Lower leg skin (tissue), 4 donors: Measurements from ENCODE around the gene ZFYVE28. TPM values are rescaled to one million over a fixed set of nuclear protein-coding genes. Genes with fewer than 3 reads are reported as not detected.

Experiments used
- DNase-seq, 2 donors: peaks; one replicate each; pipeline ENCODE4 v3.0.0-alpha.2; 2019; ENCODE audit warnings: low spot score in 2 of 2
- H3K4me3 ChIP-seq: fragments of 200-600 bp; sonication (generic); 2 replicates; pipeline ENCODE4 v1.5.1; 2017; ENCODE audit warnings: mild to moderate bottlenecking, low read depth; ENCODE audit not compliant: poor library complexity, severe bottlenecking
- POLR2A ChIP-seq, 2 donors: fragments of 450-650 bp; IDR thresholded peaks; one replicate each; pipeline ENCODE4 v1.6.1; 2016 to 2017; ENCODE audit warnings: antibody characterized with exemption in 2 of 2, mild to moderate bottlenecking in 1 of 2, moderate library complexity in 1 of 2
- WGBS, 2 donors: methylation state at CpG; one replicate each; pipeline ENCODE4 v1.1.5; 2018; 5-methylcytosine and 5-hydroxymethylcytosine counted together
- intact Hi-C: fragments of 100-400 bp; cut with DNase I; formaldehyde crosslinking; loops from one replicate; pipeline ENCODE4 v1.15.0; 2023; ENCODE audit warnings: low total_unique reads
- total RNA-seq, 4 donors: library from RNA; depleted of rRNA; stranded (reverse); fragments of >200 nt; gene quantifications; one replicate each; pipeline ENCODE4 v1.1.0, GENCODE V29; 2016
- TF ChIP-seq, protein P1 (sequence below), 3 donors: fragments of 450-650 bp; IDR thresholded peaks; one replicate each; pipeline ENCODE4 v1.5.1; 2016; ENCODE audit warnings: antibody characterized with exemption in 3 of 3, mild to moderate bottlenecking in 3 of 3, moderate library complexity in 2 of 3

The ZFYVE28 gene
- total RNA-seq, 4 donors from 2014 or later, result 5.0 to 12.8 (median 9.9) TPM

GRCh38 chr4:2409381-2409783 is 9.1 kb downstream of the ZFYVE28 start:
- H3K4me3 ChIP-seq, result no peak overlapping the region
- no peak for TF ChIP-seq POLR2A (IDR thresholded peaks at IDR 0.05)
- TF ChIP-seq, protein P1, sequence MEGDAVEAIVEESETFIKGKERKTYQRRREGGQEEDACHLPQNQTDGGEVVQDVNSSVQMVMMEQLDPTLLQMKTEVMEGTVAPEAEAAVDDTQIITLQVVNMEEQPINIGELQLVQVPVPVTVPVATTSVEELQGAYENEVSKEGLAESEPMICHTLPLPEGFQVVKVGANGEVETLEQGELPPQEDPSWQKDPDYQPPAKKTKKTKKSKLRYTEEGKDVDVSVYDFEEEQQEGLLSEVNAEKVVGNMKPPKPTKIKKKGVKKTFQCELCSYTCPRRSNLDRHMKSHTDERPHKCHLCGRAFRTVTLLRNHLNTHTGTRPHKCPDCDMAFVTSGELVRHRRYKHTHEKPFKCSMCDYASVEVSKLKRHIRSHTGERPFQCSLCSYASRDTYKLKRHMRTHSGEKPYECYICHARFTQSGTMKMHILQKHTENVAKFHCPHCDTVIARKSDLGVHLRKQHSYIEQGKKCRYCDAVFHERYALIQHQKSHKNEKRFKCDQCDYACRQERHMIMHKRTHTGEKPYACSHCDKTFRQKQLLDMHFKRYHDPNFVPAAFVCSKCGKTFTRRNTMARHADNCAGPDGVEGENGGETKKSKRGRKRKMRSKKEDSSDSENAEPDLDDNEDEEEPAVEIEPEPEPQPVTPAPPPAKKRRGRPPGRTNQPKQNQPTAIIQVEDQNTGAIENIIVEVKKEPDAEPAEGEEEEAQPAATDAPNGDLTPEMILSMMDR (IDR thresholded peaks at IDR 0.05), result no peak
- intact Hi-C loops, result no loop called here
- 86 to 87% methylated on average over 13 to 14 of the region's 14 CpGs for WGBS, 2 donors
- no peak for DNase-seq

DNA sequence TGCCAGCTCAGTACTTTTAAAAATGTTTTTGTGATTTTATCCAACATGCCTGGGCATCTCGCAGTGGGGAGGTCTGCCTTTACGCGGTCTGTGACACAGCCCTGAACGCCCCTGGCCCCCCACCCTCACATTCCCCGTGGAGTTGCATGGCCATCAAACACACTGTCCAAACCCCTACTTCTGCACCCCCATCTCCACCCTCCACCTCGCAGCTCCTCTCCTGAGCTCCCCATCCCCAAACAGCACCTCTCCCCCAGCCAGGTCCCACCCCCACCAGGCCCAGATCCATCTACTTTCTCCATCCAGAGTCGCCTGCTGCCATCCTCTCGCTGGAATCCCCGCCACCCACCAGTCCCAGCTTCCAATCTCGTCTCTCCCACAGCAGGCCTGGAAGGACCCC is 9.5 kb downstream of the ZFYVE28 start:
- no peak for DNase-seq
- WGBS, 2 donors, result 74 to 77% methylated on average over 10 of the region's 10 CpGs
- TF ChIP-seq POLR2A (IDR thresholded peaks at IDR 0.05), result no peak
- H3K4me3 ChIP-seq, result no peak overlapping the region
- intact Hi-C loops, result no loop called here

DNA sequence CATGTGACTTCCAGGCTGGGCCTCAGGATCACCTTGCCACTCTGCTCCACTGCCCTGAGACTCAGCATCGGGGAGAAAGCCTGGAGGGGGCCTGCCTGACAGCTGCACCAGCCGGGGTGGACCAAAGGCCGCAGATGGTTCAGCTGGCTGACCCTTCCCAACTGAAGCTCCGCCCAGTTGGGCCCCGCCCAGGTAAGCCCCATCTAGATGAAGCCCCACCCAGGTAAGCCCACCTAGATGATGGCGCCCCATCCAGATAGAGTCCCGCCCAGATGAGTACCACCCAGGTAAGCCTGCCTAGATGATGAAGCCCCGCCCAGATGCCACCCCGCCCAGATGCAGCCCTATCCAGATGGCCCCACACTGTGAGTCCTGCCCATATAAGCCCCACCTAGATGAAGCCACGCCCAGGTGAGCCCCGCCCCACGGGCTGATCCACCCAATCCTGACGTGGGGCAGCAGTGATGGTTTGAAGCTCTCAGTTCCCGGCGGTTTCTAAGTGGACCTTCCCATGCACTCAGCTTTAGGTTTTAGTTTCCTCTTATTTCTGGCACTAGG is 10.0 kb downstream of the ZFYVE28 start:
- TF ChIP-seq, protein P1 (IDR thresholded peaks at IDR 0.05), result no peak
- no peak for TF ChIP-seq POLR2A (IDR thresholded peaks at IDR 0.05)
- no peak overlapping the region for H3K4me3 ChIP-seq
- WGBS, 2 donors, result 81 to 84% methylated on average over 14 to 15 of the region's 15 CpGs
- DNase-seq, result no peak
- intact Hi-C loops, result no loop called here

- TF ChIP-seq, protein P1 (IDR thresholded peaks at IDR 0.05), result no peak
- no peak for TF ChIP-seq POLR2A (IDR thresholded peaks at IDR 0.05)
- 97 to 100% methylated on average over 3 of the region's 3 CpGs for WGBS, 2 donors
- no peak overlapping the region for H3K4me3 ChIP-seq
- intact Hi-C loops, result no loop called here
- DNase-seq, result no peak
These were observed 10.5 kb downstream of the ZFYVE28 start for GRCh38 chr4:2407991-2408342.

DNA sequence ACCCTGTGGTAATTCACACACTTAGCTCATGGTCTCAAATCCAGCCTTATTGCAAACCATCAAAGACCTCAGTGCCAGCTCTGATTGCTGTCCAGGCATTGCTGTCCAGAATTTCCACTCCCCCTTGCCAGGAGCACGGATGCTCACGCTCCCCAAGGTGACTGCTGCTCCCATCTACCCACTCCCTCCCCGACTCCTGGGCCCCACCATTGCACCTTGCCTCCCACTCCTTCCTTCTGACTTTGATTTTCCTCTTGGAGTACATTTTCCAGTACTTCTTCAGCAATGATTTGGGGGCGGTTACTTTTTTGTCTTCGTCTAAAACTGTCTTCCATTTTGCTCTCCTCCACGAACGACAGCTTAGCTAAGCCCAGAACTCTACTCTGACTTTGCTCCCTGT is 11.5 kb downstream of the ZFYVE28 start:
- WGBS, 2 donors, result 78 to 87% methylated on average over 7 of the region's 7 CpGs
- intact Hi-C loops, result no loop called here
- no peak overlapping the region for H3K4me3 ChIP-seq
- TF ChIP-seq, protein P1 (IDR thresholded peaks at IDR 0.05), result no peak
- no peak for TF ChIP-seq POLR2A (IDR thresholded peaks at IDR 0.05)
- DNase-seq, result no peak

DNA sequence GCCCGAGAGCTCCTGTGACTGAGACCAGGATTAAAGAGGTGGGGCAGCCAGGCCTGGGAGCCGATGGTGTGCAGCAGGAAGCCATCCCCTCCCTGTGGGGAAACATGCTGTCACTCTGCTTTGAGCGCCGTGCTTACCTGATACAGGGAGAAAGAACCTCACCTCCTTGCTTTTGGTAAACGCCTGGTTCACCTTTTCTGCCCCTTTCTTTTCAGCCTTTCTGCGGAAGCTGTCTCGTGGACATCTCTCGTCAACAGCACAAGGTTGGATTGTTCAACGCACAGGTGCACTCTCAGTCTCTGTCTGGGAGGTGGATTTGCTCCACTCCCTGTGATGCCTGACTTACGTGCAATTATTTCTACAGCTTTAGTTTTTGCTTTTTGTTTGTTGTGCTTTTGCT is 12.0 kb downstream of the ZFYVE28 start:
- TF ChIP-seq, protein P1 (IDR thresholded peaks at IDR 0.05), result no peak
- TF ChIP-seq POLR2A (IDR thresholded peaks at IDR 0.05), result no peak
- 76 to 87% methylated on average over 10 of the region's 10 CpGs for WGBS, 2 donors
- intact Hi-C loops, result no loop called here

More for the DNA sequence above, 12.0 kb downstream of the ZFYVE28 start:
- H3K4me3 ChIP-seq, result no peak overlapping the region
- DNase-seq, result no peak
